ENCODE results near the gene MAP3K8.

The MAP3K8 gene

GRCh38 chr10:30433730-30434272 lies at the start of gene MAP3K8:
TSS of gene MAP3K8 (plus strand) at chr10:30434184. CDS start at chr10:30438939, 4,755 bp downstream.
- peak; percentile 62 for DNase-seq (ENCODE audit: low spot score)

- DNase-seq (ENCODE audit: low spot score): no peak
Measured at GRCh38 chr10:30384701-30385201, 49.2 kb upstream of the MAP3K8 start.

GRCh38 chr10:30386801-30387588 lies 47.0 kb upstream of the MAP3K8 start:
- no peak for DNase-seq (ENCODE audit: low spot score)

GRCh38 chr10:30387646-30388243 lies 46.2 kb upstream of the MAP3K8 start:
- DNase-seq (ENCODE audit: low spot score): no peak

- DNase-seq (ENCODE audit: low spot score): no peak
Measured at GRCh38 chr10:30389543-30389942, 44.4 kb upstream of the MAP3K8 start.

GRCh38 chr10:30390207-30390606 lies 43.8 kb upstream of the MAP3K8 start:
- no peak for DNase-seq (ENCODE audit: low spot score)

GRCh38 chr10:30391266-30391665 lies 42.7 kb upstream of the MAP3K8 start:
- no peak for DNase-seq (ENCODE audit: low spot score)

GRCh38 chr10:30392564-30392990 lies 41.4 kb upstream of the MAP3K8 start:
- DNase-seq (ENCODE audit: low spot score): peak; percentile 74

- DNase-seq (ENCODE audit: low spot score): no peak
Measured at GRCh38 chr10:30396293-30396692, 37.7 kb upstream of the MAP3K8 start.

GRCh38 chr10:30396698-30397097 lies 37.3 kb upstream of the MAP3K8 start:
- no peak for DNase-seq (ENCODE audit: low spot score)

GRCh38 chr10:30398193-30398592 lies 35.8 kb upstream of the MAP3K8 start:
- DNase-seq (ENCODE audit: low spot score): no peak

- no peak for DNase-seq (ENCODE audit: low spot score)
Measured at GRCh38 chr10:30398788-30399187, 35.2 kb upstream of the MAP3K8 start.

GRCh38 chr10:30403494-30403893 lies 30.5 kb upstream of the MAP3K8 start:
- no peak for DNase-seq (ENCODE audit: low spot score)

GRCh38 chr10:30404540-30404939 lies 29.4 kb upstream of the MAP3K8 start:
- DNase-seq (ENCODE audit: low spot score): no peak

GRCh38 chr10:30411263-30411662 lies 22.7 kb upstream of the MAP3K8 start:
- DNase-seq (ENCODE audit: low spot score): no peak

GRCh38 chr10:30412901-30413300 lies 21.1 kb upstream of the MAP3K8 start:
- DNase-seq (ENCODE audit: low spot score): no peak

- DNase-seq (ENCODE audit: low spot score): peak; percentile 70
Measured at GRCh38 chr10:30413996-30414576, 19.9 kb upstream of the MAP3K8 start.

GRCh38 chr10:30415593-30415992 lies 18.4 kb upstream of the MAP3K8 start:
- DNase-seq (ENCODE audit: low spot score): no peak

- no peak for DNase-seq (ENCODE audit: low spot score)
Measured at GRCh38 chr10:30417301-30417700, 16.7 kb upstream of the MAP3K8 start.

- DNase-seq (ENCODE audit: low spot score): no peak
Measured at GRCh38 chr10:30420266-30420665, 13.7 kb upstream of the MAP3K8 start.

GRCh38 chr10:30420766-30421165 lies 13.2 kb upstream of the MAP3K8 start:
- no peak for DNase-seq (ENCODE audit: low spot score)

GRCh38 chr10:30422151-30422695 lies 11.8 kb upstream of the MAP3K8 start:
- no peak for DNase-seq (ENCODE audit: low spot score)

Data from hematopoietic multipotent progenitor cell treated with erythropoietin and hydrocortisone succinate and interleukin-3 and kit ligand, for 15 days (in vitro differentiated cells).